22Rv1 (cell line): ENCODE data around the gene PHF21A.

ENCODE experiments used
- H3K27ac ChIP-seq: fragments of 450-650 bp; 2 replicates; pipeline ENCODE4 v1.5.1; 2017
- ZFX ChIP-seq: fragments of 450-650 bp; IDR thresholded peaks from 2 replicates; pipeline ENCODE4 v1.6.1; 2017; ENCODE audit warnings: antibody characterized with exemption, borderline replicate concordance
- TF ChIP-seq, protein P1 (sequence below): fragments of 450-650 bp; IDR thresholded peaks from 2 replicates; pipeline ENCODE4 v1.5.1; 2017; ENCODE audit warnings: mild to moderate bottlenecking

The PHF21A gene

DNA sequence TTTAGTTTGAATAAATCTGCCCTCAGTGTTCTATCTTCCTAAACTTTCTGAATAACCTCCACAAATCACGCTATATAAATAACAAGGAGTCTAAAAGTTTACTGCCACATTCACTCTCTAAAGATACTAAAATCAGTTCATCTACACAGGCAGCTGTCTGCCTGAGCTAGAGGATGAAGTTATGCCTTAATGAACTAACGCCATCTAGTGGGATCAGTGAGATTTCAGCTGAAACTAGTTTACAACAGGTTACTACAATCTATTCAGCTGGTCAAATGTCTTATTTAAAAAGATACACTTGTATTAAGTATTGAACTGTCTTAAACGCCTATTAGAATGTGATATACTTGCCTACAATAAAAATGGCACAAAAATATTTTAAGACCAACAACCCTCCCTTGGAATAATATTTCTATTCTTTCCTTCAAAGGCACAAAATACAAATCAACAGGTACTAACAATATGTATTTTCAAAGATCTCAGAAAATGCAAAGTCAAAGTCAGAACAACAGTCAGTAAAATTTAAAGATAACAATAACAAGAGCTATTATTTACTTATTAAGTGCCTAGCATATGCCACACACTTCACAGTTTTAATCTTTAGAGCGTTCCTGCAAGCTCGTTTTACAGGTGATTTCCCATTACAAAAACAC lies 114.7 kb downstream of the PHF21A start:
- H3K27ac ChIP-seq = no peak overlapping the region
- TF ChIP-seq, protein P1, sequence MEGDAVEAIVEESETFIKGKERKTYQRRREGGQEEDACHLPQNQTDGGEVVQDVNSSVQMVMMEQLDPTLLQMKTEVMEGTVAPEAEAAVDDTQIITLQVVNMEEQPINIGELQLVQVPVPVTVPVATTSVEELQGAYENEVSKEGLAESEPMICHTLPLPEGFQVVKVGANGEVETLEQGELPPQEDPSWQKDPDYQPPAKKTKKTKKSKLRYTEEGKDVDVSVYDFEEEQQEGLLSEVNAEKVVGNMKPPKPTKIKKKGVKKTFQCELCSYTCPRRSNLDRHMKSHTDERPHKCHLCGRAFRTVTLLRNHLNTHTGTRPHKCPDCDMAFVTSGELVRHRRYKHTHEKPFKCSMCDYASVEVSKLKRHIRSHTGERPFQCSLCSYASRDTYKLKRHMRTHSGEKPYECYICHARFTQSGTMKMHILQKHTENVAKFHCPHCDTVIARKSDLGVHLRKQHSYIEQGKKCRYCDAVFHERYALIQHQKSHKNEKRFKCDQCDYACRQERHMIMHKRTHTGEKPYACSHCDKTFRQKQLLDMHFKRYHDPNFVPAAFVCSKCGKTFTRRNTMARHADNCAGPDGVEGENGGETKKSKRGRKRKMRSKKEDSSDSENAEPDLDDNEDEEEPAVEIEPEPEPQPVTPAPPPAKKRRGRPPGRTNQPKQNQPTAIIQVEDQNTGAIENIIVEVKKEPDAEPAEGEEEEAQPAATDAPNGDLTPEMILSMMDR = peak; percentile 93
- no peak for TF ChIP-seq ZFX

DNA sequence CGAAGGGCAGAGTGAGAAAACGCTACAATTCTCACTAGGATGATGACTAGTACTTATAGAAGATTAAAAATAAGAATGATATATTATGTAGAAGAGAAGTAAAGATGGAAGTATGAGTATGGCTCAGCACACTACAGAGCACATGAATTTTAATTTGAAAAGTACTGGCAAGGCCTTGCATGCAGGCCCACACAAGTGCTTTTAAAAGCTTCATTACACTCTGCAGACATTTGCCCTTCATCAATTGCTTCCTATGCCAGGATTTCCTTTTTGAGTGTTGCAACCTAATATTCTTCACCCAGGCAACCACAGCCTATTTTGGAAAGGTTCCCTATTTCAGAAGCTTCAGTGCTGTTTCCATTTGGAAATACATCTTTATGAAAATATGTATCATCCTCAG lies 117.7 kb downstream of the PHF21A start:
- TF ChIP-seq ZFX = no peak
- TF ChIP-seq, protein P1 = no peak
- H3K27ac ChIP-seq = no peak overlapping the region

- no peak overlapping the region for H3K27ac ChIP-seq
- TF ChIP-seq ZFX = no peak
- TF ChIP-seq, protein P1 = no peak
Observed at GRCh38 chr11:46002189-46002588, 119.1 kb downstream of the PHF21A start.

DNA sequence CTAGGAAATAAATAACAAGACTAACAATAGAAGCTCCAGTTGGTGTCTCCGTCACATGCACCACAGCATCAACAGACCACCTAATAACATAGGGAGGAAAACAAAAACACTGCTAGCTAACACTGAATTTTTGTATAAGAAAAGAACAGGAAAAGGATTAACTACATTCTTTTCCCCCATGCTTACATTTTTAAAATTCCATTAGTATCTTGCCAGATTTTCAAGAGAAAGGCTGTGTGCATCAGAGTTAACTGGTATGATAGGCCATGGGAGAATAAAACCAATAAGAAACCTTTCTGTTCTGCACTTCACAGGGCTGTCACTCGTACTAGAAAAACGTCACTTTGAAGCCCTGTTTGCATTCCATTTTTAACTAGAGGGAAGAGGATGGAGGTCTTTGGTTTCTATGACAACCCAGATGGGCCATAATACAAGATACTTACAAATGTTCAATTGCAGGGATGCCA lies 119.8 kb downstream of the PHF21A start:
- no peak overlapping the region for H3K27ac ChIP-seq
- TF ChIP-seq ZFX = no peak
- TF ChIP-seq, protein P1 = 0 out of 2 replicates have a peak, but pooled peaks have one; percentile 1

DNA sequence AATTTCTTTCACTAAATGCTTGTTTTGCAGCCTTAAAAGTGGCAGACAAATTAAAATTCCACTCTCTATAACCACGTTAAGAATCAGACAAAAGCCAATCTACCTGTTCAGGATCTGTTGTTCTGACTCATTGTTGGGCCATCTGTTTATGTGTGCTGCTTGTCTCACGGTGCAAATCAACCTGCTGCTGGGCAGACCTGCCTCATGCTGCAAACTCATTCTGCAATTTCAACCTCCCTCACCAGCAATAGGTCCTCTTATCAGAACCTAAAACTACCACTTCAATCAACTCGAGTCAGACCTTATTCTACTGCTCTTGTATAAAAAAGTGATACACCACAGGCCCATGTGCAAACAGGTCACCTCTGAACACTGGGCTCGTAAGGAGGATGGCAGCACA lies 123.7 kb downstream of the PHF21A start:
- TF ChIP-seq, protein P1 = no peak
- TF ChIP-seq ZFX = no peak
- no peak overlapping the region for H3K27ac ChIP-seq

DNA sequence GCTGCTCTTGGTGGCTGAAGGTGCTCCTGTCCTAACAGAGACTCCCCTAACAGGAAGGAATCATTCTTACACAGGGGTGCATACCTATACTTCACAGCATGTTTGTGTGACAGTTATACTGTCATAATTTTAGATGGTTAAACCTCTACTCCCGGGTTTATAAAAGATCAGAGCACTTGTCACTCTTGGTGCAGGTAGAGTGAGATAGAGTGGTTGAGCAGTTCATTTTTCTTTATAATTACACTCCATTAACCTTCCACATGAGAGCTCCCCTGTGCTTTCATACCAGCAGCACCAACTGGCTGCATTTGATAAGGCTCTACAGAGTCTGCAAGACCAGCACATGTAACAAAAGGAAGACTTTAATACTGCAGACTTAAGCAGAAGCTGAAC lies 125.9 kb downstream of the PHF21A start:
- TF ChIP-seq ZFX = no peak
- TF ChIP-seq, protein P1 = no peak
- H3K27ac ChIP-seq = no peak overlapping the region
